Lower leg skin (tissue), 4 donors: ENCODE measurements around the gene IDE. TPM values are rescaled to one million over a fixed set of nuclear protein-coding genes. Genes with fewer than 3 reads are reported as not detected.
"Not testable (repeated sequence)": the region's sequence is repeated elsewhere in the genome, so short reads cannot be mapped to it uniquely, and the experiment has no call there.

Source experiments
- DNase-seq, 2 donors: peaks; one replicate each; pipeline ENCODE4 v3.0.0-alpha.2; 2019; ENCODE audit warnings: low spot score in 2 of 2
- H3K4me3 ChIP-seq: fragments of 200-600 bp; sonication (generic); 2 replicates; pipeline ENCODE4 v1.5.1; 2017; ENCODE audit warnings: mild to moderate bottlenecking, low read depth; ENCODE audit not compliant: poor library complexity, severe bottlenecking
- CTCF ChIP-seq, 3 donors: fragments of 450-650 bp; IDR thresholded peaks; one replicate each; pipeline ENCODE4 v1.5.1; 2016; ENCODE audit warnings: antibody characterized with exemption in 3 of 3, mild to moderate bottlenecking in 3 of 3, moderate library complexity in 2 of 3
- POLR2A ChIP-seq, 2 donors: fragments of 450-650 bp; IDR thresholded peaks; one replicate each; pipeline ENCODE4 v1.6.1; 2016 to 2017; ENCODE audit warnings: antibody characterized with exemption in 2 of 2, mild to moderate bottlenecking in 1 of 2, moderate library complexity in 1 of 2
- WGBS, 2 donors: methylation state at CpG; one replicate each; pipeline ENCODE4 v1.1.5; 2018; 5-methylcytosine and 5-hydroxymethylcytosine counted together
- intact Hi-C: fragments of 100-400 bp; cut with DNase I; formaldehyde crosslinking; loops from one replicate; pipeline ENCODE4 v1.15.0; 2023; ENCODE audit warnings: low total_unique reads
- total RNA-seq, 4 donors: library from RNA; depleted of rRNA; stranded (reverse); fragments of >200 nt; gene quantifications; one replicate each; pipeline ENCODE4 v1.1.0, GENCODE V29; 2016

IDE gene
- total RNA-seq, 4 donors from 2014 or later = 189 to 443 (median 287) TPM

GRCh38 chr10:92410501-92410900 lies 163.4 kb downstream of the IDE start:
- WGBS, 2 donors = 74 to 76% methylated on average over 2 of the region's 2 CpGs
- H3K4me3 ChIP-seq = no peak overlapping the region
- no peak for DNase-seq
- TF ChIP-seq POLR2A (IDR thresholded peaks at IDR 0.05) (no peak), CTCF (IDR thresholded peaks at IDR 0.05) (no peak)
- intact Hi-C loops = no loop called here

GRCh38 chr10:92408017-92408361 lies 165.9 kb downstream of the IDE start:
- H3K4me3 ChIP-seq = no peak overlapping the region
- WGBS, 2 donors = 95% methylated on average over 3 of the region's 3 CpGs
- intact Hi-C loops = no loop called here
- TF ChIP-seq POLR2A (IDR thresholded peaks at IDR 0.05) = no peak
- TF ChIP-seq CTCF (IDR thresholded peaks at IDR 0.05) = no peak
- no peak for DNase-seq

GRCh38 chr10:92407305-92408016 lies 166.4 kb downstream of the IDE start:
- 57 to 64% methylated on average over 9 of the region's 9 CpGs for WGBS, 2 donors
- DNase-seq = peak in 1 of 2 donors; percentile 30
- intact Hi-C loops = no loop called here
- no peak for TF ChIP-seq CTCF (IDR thresholded peaks at IDR 0.05)
- TF ChIP-seq POLR2A (IDR thresholded peaks at IDR 0.05) = no peak
- H3K4me3 ChIP-seq = no peak overlapping the region

- intact Hi-C loops = no loop called here
- H3K4me3 ChIP-seq = no peak overlapping the region
- no peak for DNase-seq
- TF ChIP-seq CTCF (IDR thresholded peaks at IDR 0.05) = no peak
- TF ChIP-seq POLR2A (IDR thresholded peaks at IDR 0.05) = no peak
- WGBS, 2 donors = 60 to 70% methylated on average over 6 of the region's 6 CpGs
These were observed 168.4 kb downstream of the IDE start for GRCh38 chr10:92405419-92405924.

- 68 to 72% methylated on average over 10 of the region's 10 CpGs for WGBS, 2 donors
- intact Hi-C loops = no loop called here
- no peak overlapping the region for H3K4me3 ChIP-seq
- TF ChIP-seq CTCF (IDR thresholded peaks at IDR 0.05) (no peak), POLR2A (IDR thresholded peaks at IDR 0.05) (no peak)
- no peak for DNase-seq
These were observed 169.1 kb downstream of the IDE start for GRCh38 chr10:92404612-92405418.

- 87 to 88% methylated on average over 5 of the region's 5 CpGs for WGBS, 2 donors
- H3K4me3 ChIP-seq, intact Hi-C loops, DNase-seq: not testable (repeated sequence)
These were observed 171.7 kb downstream of the IDE start for GRCh38 chr10:92402234-92402633.
